Kidney epithelial cell (primary cell): ENCODE results near the gene PROM1. TPM values are rescaled to one million over a fixed set of nuclear protein-coding genes. Genes with fewer than 3 reads are reported as not detected.

Source experiments
- DNase-seq: peaks from one replicate; pipeline ENCODE4 v3.0.0-alpha.2; 2010; ENCODE audit warnings: low read depth
- H3K27me3 ChIP-seq: 2 replicates; pipeline ENCODE4 v1.6.0; 2011; ENCODE audit warnings: low read length; ENCODE audit not compliant: control insufficient read depth, insufficient read depth
- H3K36me3 ChIP-seq: 2 replicates; pipeline ENCODE4 v1.5.1; 2011; ENCODE audit warnings: low read length; ENCODE audit not compliant: control insufficient read depth, insufficient read depth
- H3K4me3 ChIP-seq: 2 replicates; pipeline ENCODE4 v1.5.1; 2011; ENCODE audit warnings: low read depth, mild to moderate bottlenecking, control low read depth, low read length
- CTCF ChIP-seq: IDR thresholded peaks from 2 replicates; pipeline ENCODE4 v1.5.1; 2011; ENCODE audit warnings: mild to moderate bottlenecking, moderate library complexity, low read length, control low read depth, inconsistent platforms; ENCODE audit not compliant: insufficient read depth, poor library complexity, severe bottlenecking
- total RNA-seq: library from RNA; depleted of rRNA; stranded (reverse); fragments of >200 nt; gene quantifications from 2 replicates; pipeline ENCODE4 v1.2.3, GENCODE V29; 2015

Gene PROM1
- total RNA-seq, 1 donor from 2014 or later, result 69.0 TPM

- H3K4me3 ChIP-seq, result no peak overlapping the region
- DNase-seq, result no peak
- no peaks in the 10 kb centered on the region for H3K27me3 ChIP-seq
- peaks cover 1% of the 10 kb centered on the region for H3K36me3 ChIP-seq
- no peak for TF ChIP-seq CTCF
Measured at GRCh38 chr4:16027626-16028025, 56.2 kb downstream of the PROM1 start.

GRCh38 chr4:16027114-16027513 lies 56.7 kb downstream of the PROM1 start:
- no peak for TF ChIP-seq CTCF
- H3K36me3 ChIP-seq, result peaks cover 1% of the 10 kb centered on the region
- no peak for DNase-seq
- no peak overlapping the region for H3K4me3 ChIP-seq
- H3K27me3 ChIP-seq, result no peaks in the 10 kb centered on the region

- TF ChIP-seq CTCF, result peak; percentile 54
- Histone ChIP-seq H3K36me3 (peaks cover 1% of the 10 kb centered on the region), H3K27me3 (no peaks in the 10 kb centered on the region), H3K4me3 (no peak overlapping the region)
- no peak for DNase-seq
Measured at GRCh38 chr4:16026160-16026761, 57.6 kb downstream of the PROM1 start.

GRCh38 chr4:16025268-16025667 lies 58.6 kb downstream of the PROM1 start:
- Histone ChIP-seq H3K4me3 (no peak overlapping the region), H3K36me3 (peaks cover 1% of the 10 kb centered on the region), H3K27me3 (no peaks in the 10 kb centered on the region)
- TF ChIP-seq CTCF, result no peak
- DNase-seq, result no peak

GRCh38 chr4:16023776-16024408 lies 59.9 kb downstream of the PROM1 start:
- H3K4me3 ChIP-seq, result no peak overlapping the region
- no peak for DNase-seq
- no peak for TF ChIP-seq CTCF

More at GRCh38 chr4:16023776-16024408, 59.9 kb downstream of the PROM1 start:
- Histone ChIP-seq H3K36me3 (peaks cover 1% of the 10 kb centered on the region), H3K27me3 (no peaks in the 10 kb centered on the region)
